Measurements from ENCODE around the gene EGFR.

EGFR gene

DNA sequence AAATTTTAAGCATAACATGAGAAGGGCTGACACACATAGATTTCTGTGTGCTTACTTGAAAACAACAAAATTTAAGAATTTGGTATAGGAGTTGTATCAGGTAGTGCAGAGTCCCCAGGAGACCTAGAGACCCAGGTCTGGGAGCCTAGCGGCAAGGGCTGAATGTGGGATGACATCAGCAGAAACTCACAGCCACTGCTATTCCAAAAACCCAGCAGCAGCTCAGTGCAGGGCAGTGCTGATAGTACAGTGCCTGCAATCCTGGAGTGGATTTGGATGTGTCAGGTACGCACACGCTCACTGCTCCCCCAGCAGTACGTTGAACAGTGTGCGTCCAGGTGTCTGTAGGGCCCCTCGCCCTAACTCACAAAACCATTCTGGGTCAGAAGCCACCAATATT is 87.1 kb downstream of the EGFR start:
- H3K4me1 ChIP-seq, result peaks cover 30% of the 10 kb centered on the region
- no peak overlapping the region for H3K27ac ChIP-seq
- TF ChIP-seq Cebpa-rat (IDR thresholded peaks at IDR 0.05), result no peak
- H4K20me1 ChIP-seq, result peaks cover 9% of the 10 kb centered on the region; the same call in 1 of the 2 replicates
- no peak overlapping the region for H3K4me3 ChIP-seq
- no peaks in the 10 kb centered on the region for H3K36me3 ChIP-seq
- no peak overlapping the region for H3K9ac ChIP-seq
- no peaks in the 10 kb centered on the region; the same call in 1 of the 2 replicates for H3K27me3 ChIP-seq
- H3K9me3 ChIP-seq, result no peaks in the 10 kb centered on the region
- no peak overlapping the region for H3K4me2 ChIP-seq

DNA sequence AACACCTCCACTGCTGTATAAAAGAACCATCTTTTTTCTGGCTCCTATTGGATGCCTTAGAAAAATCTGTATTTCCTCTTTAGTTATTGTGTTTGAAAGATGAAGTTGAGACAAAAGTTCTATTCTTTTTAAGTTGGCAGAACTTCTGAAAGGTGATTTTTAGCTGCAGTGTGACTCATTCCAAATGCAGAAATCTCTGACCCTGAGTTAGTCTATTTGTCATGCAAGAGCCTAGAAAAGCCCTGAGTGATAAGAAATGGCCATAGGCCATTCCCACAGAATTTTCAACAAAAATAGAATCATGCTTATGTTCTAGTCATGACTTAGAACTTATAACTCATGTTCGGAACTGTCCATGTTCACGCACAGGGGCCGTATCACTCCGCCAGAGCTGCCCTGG is 89.1 kb downstream of the EGFR start:
- no peaks in the 10 kb centered on the region for H3K36me3 ChIP-seq
- no peak overlapping the region for H3K4me3 ChIP-seq
- no peak for TF ChIP-seq Cebpa-rat (IDR thresholded peaks at IDR 0.05)
- H4K20me1 ChIP-seq, result peaks cover 9% of the 10 kb centered on the region; the same call in 1 of the 2 replicates
- H3K4me1 ChIP-seq, result peaks cover 35% of the 10 kb centered on the region
- H3K9me3 ChIP-seq, result no peaks in the 10 kb centered on the region
- no peaks in the 10 kb centered on the region for H3K27me3 ChIP-seq
- no peak overlapping the region for H3K4me2 ChIP-seq
- no peak overlapping the region for H3K9ac ChIP-seq
- H3K27ac ChIP-seq, result no peak overlapping the region

DNA sequence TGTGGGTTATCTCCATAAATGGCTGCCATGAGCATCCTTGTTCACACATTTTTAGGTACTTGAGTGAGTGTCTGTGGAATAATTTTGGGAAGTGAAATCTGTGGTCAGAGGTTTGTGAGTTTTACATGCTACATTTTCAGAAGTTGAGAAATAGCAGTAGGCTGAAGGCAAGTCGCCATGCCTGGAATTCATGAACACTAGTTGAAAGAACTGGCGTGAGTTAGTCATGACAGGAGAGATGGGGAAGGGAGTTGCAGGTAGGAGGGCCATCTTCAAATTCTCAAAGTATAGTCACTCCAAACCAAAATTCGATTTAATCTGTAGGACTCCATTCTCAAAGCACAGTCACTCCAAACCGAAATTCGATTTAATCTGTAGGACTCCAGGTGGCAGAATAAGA is 89.6 kb downstream of the EGFR start:
- Histone ChIP-seq H3K9me3 (no peaks in the 10 kb centered on the region), H3K4me2 (no peak overlapping the region), H3K36me3 (no peaks in the 10 kb centered on the region), H4K20me1 (peaks cover 9% of the 10 kb centered on the region; the same call in 1 of the 2 replicates), H3K9ac (no peak overlapping the region), H3K4me3 (no peak overlapping the region), H3K27ac (no peak overlapping the region), H3K4me1 (peaks cover 35% of the 10 kb centered on the region), H3K27me3 (no peaks in the 10 kb centered on the region)
- TF ChIP-seq Cebpa-rat (IDR thresholded peaks at IDR 0.05), result no peak

DNA sequence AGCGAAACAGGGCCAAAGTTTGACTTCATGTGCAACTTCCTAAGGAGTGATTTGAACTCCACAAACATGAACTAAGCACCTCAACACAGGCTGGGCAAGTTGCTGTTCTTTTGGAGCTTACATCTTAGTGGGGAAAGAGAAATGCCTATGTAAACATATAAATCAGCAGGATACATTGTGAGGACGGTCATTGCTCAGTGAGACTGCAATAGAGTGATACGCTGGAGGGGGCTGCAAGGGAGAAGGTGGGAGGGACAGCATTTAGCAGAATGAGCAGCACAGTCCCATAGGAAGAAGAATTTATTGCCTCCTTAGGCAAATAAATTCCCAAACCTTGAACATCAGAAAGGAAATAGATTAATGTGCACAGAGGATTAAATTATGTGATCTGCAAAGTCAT is 90.0 kb downstream of the EGFR start:
- H3K9ac ChIP-seq, result no peak overlapping the region
- H3K4me3 ChIP-seq, result no peak overlapping the region
- peaks cover 9% of the 10 kb centered on the region; the same call in 1 of the 2 replicates for H4K20me1 ChIP-seq
- no peaks in the 10 kb centered on the region for H3K9me3 ChIP-seq
- no peaks in the 10 kb centered on the region for H3K27me3 ChIP-seq
- no peaks in the 10 kb centered on the region for H3K36me3 ChIP-seq
- no peak overlapping the region for H3K27ac ChIP-seq
- no peak overlapping the region for H3K4me2 ChIP-seq
- TF ChIP-seq Cebpa-rat (IDR thresholded peaks at IDR 0.05), result no peak
- H3K4me1 ChIP-seq, result peaks cover 35% of the 10 kb centered on the region

DNA sequence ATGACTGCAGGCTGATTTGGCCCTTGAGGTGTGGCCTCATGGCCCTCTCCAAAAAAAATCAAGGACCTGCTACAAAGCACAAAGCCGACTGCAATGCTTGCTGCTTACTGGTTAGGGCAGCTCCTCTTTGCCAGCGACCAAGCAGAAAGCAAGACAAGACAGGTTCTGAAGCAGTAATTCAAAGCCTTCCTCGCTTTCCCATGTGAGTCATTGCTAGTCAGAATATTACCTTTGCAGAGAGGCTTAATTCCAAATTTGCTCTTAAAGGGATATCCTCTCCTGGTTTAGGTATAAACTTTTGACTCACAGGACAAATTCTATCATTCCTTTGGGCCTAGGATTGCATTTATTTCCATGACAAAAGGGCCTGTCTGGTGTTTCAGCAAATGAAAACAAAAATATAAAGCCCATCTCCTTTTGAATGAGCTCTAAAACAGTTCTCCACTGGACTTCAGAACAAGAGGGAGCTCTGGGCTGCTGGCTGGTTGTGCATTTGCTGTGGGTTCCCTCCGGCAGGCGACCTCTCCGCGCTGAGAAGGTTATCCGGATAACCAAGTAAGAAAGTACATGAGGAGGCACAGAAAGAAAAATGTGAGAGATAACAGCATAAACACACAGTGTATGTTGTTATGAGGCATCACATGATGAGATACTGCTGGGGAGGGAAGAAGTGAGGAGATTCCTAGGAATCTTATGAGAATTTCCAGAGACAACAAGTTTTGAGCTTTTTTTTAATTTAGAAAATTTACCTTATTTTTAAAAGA is 90.8 kb downstream of the EGFR start:
- Histone ChIP-seq H3K4me2 (no peak overlapping the region), H3K9me3 (no peaks in the 10 kb centered on the region), H4K20me1 (peaks cover 7% of the 10 kb centered on the region; the same call in 1 of the 2 replicates), H3K4me3 (no peak overlapping the region), H3K4me1 (peaks cover 27% of the 10 kb centered on the region), H3K36me3 (no peaks in the 10 kb centered on the region), H3K9ac (no peak overlapping the region), H3K27ac (no peak overlapping the region), H3K27me3 (no peaks in the 10 kb centered on the region)
- TF ChIP-seq Cebpa-rat (IDR thresholded peaks at IDR 0.05), result no peak

DNA sequence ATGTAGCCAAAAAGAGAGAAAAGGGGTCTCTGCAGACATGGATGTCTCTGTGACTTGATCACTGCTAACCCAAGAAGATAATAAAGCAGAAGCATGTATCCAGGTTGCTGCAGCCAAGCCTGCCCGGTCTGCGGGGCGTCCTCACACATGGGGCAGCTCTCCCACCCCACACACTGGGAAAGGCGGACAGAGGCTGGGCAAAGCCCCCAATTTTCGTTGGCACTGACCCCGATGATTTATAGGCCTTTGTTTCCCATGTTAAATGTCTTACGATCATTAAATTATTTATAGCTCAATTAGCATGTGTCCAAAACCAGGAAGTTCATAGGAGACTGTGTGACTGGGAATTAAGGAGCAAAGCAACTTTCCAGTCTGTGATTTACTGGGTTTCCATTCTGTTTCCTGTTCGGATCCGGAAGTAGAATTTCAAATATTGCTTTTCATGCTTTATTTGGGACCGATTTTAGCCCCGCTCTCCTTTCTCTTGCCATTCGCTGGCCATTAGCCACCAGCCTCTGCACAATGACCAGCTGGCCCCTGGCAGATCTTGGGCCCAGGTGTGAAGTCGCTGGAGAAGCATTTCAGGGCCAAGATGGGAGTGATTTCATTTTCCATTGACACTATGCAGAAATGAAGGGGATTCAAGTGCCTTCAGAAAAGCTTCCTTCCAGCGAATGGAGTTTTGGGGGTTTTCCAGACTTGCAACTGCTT is 91.6 kb downstream of the EGFR start:
- no peak for TF ChIP-seq Cebpa-rat (IDR thresholded peaks at IDR 0.05)
- Histone ChIP-seq H3K4me1 (peaks cover 18% of the 10 kb centered on the region), H3K36me3 (no peaks in the 10 kb centered on the region), H3K27me3 (no peaks in the 10 kb centered on the region), H3K9ac (no peak overlapping the region), H4K20me1 (no peaks in the 10 kb centered on the region), H3K4me3 (no peak overlapping the region), H3K9me3 (no peaks in the 10 kb centered on the region), H3K4me2 (peak overlapping the region; percentile 34), H3K27ac (no peak overlapping the region)

DNA sequence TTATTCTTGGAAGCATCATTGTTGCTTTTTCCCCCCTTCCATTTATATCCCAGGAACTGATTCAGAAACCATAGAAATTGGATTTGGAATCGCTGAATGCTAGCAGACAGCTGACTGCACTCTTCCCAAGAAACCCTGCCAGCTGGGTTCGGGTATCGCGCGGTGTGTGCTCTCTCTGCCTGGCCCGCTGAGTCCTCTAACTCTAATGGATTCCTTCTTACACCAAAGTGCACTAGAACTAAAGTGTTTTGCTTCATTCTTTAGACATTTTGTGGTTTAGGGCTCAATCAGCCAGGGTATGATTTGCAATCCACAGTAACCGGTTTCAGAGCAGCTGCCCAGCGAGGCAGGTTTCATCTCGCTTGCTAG is 92.2 kb downstream of the EGFR start:
- peaks cover 13% of the 10 kb centered on the region for H3K4me1 ChIP-seq
- no peaks in the 10 kb centered on the region for H4K20me1 ChIP-seq
- H3K4me2 ChIP-seq, result peak overlapping the region; percentile 34
- no peak overlapping the region for H3K4me3 ChIP-seq
- no peaks in the 10 kb centered on the region for H3K36me3 ChIP-seq
- H3K27me3 ChIP-seq, result no peaks in the 10 kb centered on the region
- H3K9me3 ChIP-seq, result no peaks in the 10 kb centered on the region
- no peak overlapping the region for H3K27ac ChIP-seq
- no peak for TF ChIP-seq Cebpa-rat (IDR thresholded peaks at IDR 0.05)
- H3K9ac ChIP-seq, result no peak overlapping the region

DNA sequence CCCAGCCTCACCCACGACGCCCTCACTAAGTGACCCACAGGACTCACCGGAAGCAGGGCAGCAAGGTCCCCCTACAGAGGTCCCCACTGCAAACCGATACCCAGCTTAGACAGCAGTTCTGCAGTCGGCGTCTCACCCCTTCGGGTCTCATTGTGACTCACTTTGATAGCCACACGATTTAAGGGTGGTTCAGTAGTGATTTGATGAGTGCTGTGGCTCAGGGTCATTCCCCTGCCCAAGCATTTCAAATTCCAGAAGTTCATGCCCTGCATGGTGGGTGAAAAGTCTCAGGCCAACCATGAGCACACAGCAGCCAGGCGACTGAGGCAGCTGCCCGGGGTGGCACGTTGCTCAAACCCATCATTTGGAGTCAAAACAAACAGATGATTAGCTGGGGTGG is 93.2 kb downstream of the EGFR start:
- Histone ChIP-seq H3K4me1 (peaks cover 11% of the 10 kb centered on the region), H3K9ac (no peak overlapping the region), H3K36me3 (no peaks in the 10 kb centered on the region), H4K20me1 (no peaks in the 10 kb centered on the region), H3K4me2 (no peak overlapping the region), H3K9me3 (no peaks in the 10 kb centered on the region), H3K27me3 (no peaks in the 10 kb centered on the region), H3K27ac (no peak overlapping the region), H3K4me3 (no peak overlapping the region)
- no peak for TF ChIP-seq Cebpa-rat (IDR thresholded peaks at IDR 0.05)

DNA sequence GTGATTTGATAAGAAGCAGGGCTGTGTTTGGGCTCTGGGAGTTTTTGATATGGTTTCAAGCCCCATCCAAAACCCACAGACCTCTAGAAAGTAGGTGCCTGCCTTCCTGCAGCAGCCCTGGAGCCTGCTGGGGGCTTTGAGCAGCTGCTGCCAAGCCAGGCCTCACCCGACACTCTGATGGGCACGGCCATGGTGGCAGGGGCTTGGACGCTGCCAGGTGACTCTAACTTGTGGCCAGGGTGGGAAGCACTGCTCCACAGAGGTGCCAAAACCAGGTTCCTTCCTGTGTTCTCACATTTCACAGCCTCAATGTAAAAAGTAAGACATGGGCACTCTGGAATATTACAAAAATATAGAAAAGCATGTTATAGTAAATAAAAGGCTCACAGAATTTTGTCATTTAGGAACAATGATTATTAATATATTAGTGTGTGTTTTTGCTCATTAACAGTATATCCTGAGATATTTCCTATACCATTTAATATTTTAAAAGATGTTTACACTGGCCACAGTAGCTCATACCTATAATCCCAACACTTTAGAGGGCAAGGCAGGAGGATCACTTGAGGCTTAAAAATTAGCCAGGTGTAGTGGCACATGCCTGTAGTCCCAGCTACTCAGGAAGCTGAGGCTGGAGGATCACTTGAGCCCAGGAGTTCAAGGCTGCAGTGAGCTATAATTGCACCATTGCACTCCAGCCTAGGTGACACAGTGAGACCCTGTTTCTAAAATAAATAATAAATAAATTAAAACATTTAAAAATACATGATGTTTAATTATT is 95.1 kb downstream of the EGFR start:
- Histone ChIP-seq H3K9ac (no peak overlapping the region), H3K4me3 (no peak overlapping the region), H3K4me1 (peaks cover 11% of the 10 kb centered on the region), H4K20me1 (no peaks in the 10 kb centered on the region), H3K9me3 (no peaks in the 10 kb centered on the region), H3K36me3 (no peaks in the 10 kb centered on the region), H3K27ac (no peak overlapping the region), H3K4me2 (no peak overlapping the region), H3K27me3 (no peaks in the 10 kb centered on the region)
- TF ChIP-seq Cebpa-rat (IDR thresholded peaks at IDR 0.05), result no peak

DNA sequence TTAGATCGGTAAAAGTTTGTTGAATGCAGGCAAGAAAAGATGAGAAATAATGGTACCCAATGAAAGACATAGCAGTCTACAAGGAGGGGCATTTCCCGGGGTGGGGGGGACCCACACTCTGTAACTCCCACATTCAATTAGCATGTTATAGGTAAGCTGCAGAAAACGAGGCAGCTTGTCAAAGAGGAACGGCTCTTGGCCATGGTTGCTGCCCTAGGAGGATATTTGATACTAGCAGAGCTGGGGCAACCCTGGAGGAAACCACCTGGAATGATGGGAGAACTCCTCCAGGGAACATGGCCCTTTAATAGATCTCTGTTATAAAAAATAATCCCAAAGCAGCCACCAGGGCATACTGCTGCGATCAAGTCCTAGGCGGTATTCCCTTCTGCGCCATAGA is 98.5 kb downstream of the EGFR start:
- no peaks in the 10 kb centered on the region for H3K36me3 ChIP-seq
- no peak overlapping the region for H3K9ac ChIP-seq
- no peak overlapping the region for H3K4me3 ChIP-seq
- H3K9me3 ChIP-seq, result no peaks in the 10 kb centered on the region
- H4K20me1 ChIP-seq, result no peaks in the 10 kb centered on the region
- H3K27me3 ChIP-seq, result no peaks in the 10 kb centered on the region
- no peaks in the 10 kb centered on the region for H3K4me1 ChIP-seq
- TF ChIP-seq Cebpa-rat (IDR thresholded peaks at IDR 0.05), result no peak
- no peak overlapping the region for H3K27ac ChIP-seq
- H3K4me2 ChIP-seq, result no peak overlapping the region

Data from BLaER1 (cell line).